A549 treated with CpdA at 1 μM for 4 hours (cell line): ENCODE data around the gene ZNF280D. TPM values are rescaled to one million over a fixed set of nuclear protein-coding genes. Genes with fewer than 3 reads are reported as not detected.

Experiments
- total RNA-seq: library from RNA; stranded (reverse); fragments of 200-300 nt; extraction: Qiagen RNA extraction; gene quantifications from 5 replicates; pipeline ENCODE4 v1.2.3, GENCODE V29; 2022; ENCODE audit warnings: low read depth

Gene ZNF280D
- 12.2 to 14.4 TPM (median 14.3 TPM) in 5 replicates for total RNA-seq

GRCh38 chr15:56733136-56734012 lies at the start of gene ZNF280D:
Gene ZNF280D, minus strand, starts transcription at chr15:56733509. Its CDS starts 26,400 bp downstream, at chr15:56707109.

Other genes with a start within 250 kb of the ZNF280D start
- gene TCF12, start 185.1 kb upstream of the ZNF280D start, total RNA-seq = 33.9 to 46.6 TPM (median 46.4 TPM) in 5 replicates